Activated T-cell treated with anti-CD3 and anti-CD28 coated beads, Interleukin-2, amount 50 U/mL, for 1 hour (primary cell): ENCODE results near the gene RAD9A.
"Not testable (repeated sequence)": the region's sequence is repeated elsewhere in the genome, so short reads cannot be mapped to it uniquely, and the experiment has no call there.

Source experiments
- DNase-seq: peaks from one replicate; pipeline ENCODE4 v3.0.0-alpha.2; 2020

The RAD9A gene

GRCh38 chr11:67410984-67411784, 19.4 kb downstream of the RAD9A start:
- no peak for DNase-seq

GRCh38 chr11:67411785-67412152, 20.0 kb downstream of the RAD9A start:
- DNase-seq = no peak

- DNase-seq = no peak
Observed at GRCh38 chr11:67412495-67413179, 20.9 kb downstream of the RAD9A start.

DNA sequence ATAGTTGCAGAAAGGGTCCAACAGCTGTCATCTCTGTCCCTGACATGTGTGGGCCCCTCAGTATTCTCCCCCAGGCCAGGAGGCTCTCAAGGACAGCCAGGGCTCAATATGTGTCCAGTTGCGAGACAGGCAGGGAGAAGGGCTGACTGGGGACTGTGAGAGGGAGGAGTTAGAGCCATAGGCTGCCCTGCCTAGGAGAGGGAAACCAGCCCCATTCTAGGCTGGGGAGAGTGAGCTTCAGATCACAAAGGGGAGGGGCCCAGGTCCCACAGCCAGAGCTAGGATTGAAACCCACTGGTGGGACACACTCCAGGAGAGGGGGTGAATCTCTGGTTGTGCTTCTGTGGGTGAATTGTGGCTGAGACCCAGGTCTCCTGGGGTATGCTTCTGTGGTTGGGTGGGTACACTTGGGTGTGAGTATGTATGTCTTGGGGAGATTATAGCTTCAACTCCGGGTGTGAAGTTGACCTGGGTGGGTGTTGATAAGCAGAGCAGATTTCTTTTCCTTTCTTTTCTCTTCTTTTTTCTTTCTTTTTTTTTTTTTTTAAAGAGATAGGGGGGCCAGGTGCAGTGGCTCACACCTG, 21.6 kb downstream of the RAD9A start:
- DNase-seq = no peak

- peak; percentile 39 for DNase-seq
Observed at GRCh38 chr11:67415501-67416304, 23.9 kb downstream of the RAD9A start, which contains the start of gene CARNS1. Gene CARNS1, plus strand, starts transcription at chr11:67415678. Its CDS starts 522 bp downstream, at chr11:67416200.

- peak; percentile 83 for DNase-seq
Observed at GRCh38 chr11:67416416-67417335, 24.9 kb downstream of the RAD9A start.

DNA sequence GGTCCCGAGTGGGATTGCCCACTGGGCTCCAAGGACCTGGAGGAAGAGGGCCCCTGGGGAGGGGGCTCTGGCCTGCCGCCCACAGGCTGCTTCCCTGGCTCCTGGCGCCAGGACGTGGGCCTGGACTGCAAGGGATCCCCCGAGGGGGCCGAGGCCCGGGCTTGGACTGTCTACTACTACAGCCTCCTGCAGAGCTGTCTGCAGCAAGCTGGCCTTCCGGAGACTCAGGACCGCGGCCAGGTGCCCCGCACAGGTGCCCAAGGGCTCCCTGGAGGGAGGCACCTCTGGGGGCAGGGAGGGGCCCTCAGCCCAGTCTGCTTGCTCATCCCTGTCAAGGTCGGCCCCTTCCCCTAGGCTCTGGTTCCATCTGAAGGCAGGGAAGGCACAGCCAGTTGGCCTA, 25.6 kb downstream of the RAD9A start:
- peak; percentile 35 for DNase-seq

DNA sequence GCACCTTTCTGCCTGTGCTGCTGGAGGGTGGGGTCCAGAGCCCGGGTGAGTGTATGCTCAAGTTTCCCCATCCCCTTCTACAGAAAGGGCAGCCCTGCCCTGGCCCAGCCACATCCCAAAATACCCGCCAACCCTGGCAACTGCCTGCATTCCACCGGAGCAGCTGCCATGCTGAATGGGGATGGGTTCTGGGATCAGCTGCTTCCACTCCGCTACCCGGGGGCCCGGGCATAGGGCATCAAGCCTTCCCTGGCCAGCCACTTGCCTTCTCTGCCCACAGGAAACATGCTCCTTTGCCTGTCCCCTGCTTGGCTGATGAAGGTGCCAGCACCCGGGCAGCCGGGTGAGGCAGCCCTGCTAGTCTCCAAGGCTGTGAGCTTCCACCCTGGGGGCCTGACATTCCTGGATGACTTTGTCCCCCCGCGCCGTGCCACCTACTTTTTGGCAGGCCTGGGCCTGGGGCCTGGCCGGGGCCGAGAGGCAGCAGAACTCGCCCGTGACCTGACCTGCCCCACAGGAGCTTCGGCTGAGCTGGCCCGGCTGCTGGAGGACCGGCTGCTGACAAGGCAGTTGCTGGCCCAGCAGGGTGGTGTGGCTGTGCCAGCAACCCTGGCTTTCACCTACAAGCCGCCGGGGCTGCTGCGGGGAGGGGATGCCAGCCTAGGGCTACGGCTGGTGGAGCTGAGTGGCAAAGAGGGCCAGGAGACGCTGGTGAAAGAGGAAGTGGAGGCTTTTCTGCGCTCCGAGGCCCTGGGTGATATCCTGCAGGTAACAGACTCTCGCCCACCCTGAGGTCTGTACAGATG, 26.9 kb downstream of the RAD9A start:
- DNase-seq = peak; percentile 62

- DNase-seq = peak; percentile 28
Observed at GRCh38 chr11:67419325-67420049, 27.7 kb downstream of the RAD9A start.

DNA sequence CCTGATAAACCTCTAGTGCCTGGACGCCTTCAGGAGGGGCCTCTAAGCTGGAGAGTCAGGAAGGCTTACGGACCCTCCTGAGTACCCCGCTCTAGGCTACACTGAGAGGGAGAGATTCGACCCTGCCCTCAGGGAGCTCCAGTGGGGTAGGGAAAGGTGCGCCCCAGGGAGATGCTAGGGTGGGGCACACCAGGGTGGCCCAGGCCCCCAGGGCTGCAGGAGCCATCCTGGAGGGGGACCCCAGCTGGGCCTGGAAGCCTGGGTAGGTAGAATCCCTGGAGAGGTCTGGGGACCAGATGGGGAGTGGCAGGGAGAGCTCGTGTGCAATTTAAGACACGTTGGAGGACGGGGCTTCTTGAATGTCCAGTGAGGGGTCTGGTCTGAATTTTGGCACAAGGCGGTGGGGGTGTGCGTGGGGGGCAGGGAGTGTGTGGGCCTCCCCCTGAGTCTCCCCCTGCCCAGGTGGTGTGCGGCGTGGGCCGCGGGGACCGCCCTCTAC, 28.4 kb downstream of the RAD9A start:
- DNase-seq = peak; percentile 35

DNA sequence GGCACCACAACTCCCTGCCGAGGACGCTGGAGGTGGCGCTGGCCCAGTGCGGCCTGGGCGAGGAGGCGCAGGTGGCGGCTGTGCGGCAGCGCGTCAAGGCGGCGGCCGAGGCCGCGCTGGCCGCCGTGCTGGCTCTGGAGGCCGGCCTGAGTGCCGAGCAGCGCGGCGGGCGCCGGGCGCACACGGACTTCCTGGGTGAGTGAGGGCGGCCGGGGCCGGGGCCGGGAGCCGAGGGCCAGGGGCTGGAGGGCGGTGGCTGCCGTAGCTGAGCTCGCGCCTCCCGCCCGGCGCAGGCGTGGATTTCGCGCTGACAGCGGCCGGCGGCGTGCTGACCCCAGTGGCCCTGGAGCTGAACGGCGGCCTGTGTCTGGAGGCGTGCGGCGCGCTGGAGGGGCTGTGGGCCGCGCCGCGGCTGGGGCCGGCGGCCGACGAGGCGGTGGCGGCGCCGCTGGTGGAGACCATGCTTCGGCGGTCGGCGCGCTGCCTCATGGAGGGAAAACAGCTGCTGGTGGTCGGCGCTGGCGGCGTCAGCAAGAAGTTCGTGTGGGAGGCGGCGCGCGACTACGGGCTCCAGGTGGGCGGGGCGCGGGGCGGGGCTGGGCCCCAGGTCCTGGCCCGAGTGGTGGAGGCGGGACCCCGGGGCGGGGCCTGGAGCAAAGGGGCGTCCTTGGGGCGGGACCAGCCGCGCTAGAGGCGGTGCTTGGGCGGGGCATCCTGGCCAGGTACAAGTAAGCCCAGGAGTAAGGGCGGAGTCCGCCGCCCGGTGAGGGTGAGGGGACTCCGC, 29.1 kb downstream of the RAD9A start:
- peak; percentile 100 for DNase-seq

DNA sequence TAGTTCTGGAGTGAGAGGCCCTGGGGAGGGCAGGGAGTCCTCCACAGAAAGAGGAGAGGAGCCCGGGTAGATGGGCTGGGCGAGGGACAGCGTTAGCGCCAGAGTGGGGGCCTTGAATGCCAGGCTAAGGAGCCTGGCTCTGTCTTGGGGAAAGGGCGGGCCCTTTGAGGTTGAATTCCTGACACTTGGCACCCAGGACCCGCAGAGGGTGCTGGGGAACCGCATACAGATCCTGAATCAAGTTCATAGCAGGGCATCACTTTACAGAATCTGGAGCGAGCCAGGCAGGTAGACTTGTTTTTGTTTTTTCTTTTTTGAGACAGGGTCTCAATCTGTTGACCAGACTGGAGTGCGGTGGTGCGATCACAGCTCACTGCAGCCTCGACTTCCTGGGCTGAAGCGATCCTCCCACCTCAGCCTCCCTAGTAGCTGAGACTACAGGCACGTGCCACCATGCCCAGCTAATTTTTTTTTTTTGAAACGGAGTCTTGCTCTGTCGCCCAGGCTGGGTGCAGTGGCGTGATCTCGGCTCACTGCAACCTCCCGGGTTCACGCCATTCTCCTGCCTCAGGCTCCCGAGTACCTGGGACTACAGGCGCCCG, 29.7 kb downstream of the RAD9A start:
- DNase-seq = no peak

GRCh38 chr11:67422891-67423290, 31.1 kb downstream of the RAD9A start:
- no peak for DNase-seq

- DNase-seq = no peak
Observed at GRCh38 chr11:67423466-67423865, 31.7 kb downstream of the RAD9A start.

GRCh38 chr11:67423891-67424613, 32.3 kb downstream of the RAD9A start:
- DNase-seq = no peak

DNA sequence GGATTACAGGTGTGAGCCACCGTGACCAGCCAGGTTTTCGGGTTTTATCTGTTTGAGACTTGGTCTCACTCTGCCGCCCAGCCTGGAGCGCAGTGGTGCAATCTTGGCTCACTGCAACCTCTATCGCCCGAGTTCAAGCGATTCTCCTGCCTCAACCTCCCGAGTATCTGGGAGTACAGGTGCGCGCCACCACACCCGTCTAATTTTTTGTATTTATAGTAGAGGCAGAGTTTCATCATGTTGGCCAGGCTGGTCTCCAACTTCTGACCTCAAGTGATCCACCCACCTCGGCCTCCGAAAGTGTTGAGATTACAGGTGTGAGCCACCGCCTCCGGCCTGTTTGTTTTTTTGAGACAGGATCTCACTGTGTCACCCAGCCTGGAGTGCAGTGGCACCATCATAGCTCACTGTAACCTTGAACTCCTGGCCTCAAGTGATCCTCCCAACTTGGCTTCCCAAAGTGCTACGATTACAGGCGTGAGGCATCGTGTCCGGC, 35.6 kb downstream of the RAD9A start:
- DNase-seq = not testable (repeated sequence)

DNA sequence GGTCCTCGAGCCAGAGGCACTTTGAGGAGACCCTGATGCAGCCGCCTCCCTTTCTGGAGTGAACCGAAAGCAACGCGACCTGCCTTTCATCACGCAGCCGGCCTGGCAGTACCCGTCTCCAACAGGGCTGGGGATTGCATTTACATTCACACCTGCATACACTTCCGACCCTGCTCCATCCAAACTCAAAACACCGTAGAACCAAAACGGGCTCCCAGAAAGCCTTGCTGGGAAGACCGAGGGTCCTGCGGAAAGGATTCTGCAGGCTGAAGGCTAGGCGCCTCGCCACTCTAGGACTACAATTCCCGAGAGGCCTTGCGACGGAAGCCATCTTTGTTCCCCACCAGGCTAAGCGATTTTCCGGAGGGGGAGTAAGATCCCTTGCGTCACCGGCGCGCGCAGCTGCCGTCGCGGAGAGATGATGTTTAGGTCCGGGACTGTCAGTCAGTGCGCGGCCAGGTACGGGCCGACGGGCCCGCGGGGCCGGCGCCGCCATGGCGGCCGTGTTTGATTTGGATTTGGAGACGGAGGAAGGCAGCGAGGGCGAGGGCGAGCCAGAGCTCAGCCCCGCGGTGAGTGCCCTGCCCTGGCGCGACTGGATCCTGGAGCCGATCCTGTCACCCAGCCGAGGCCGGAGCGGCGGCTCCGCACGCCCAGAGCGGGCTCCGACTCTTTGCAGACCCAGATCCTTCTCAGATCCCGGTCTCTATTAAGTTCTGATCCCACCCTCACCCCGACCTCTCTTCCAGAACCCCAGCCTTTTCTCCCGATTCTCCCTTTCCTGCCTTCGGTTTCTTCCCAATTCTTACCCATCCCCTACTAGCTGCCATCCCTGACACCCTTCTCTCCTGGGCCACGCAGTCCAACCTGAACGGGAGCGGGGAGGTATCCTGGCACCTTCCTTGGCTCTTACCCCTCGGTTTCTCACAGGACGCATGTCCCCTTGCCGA, 36.5 kb downstream of the RAD9A start, which contains the start of gene RPS6KB2:
Gene RPS6KB2, plus strand, starts transcription at position 443 of the 950 bp plus-strand sequence. Its CDS starts 52 bp downstream, at position 495.
- peak; percentile 100 for DNase-seq
